ENCODE measurements around the gene METTL16.
"Not testable (repeated sequence)": the region's sequence is repeated elsewhere in the genome, so short reads cannot be mapped to it uniquely, and the experiment has no call there.

Gene METTL16

GRCh38 chr17:2502871-2503580, 8.7 kb downstream of the METTL16 start:
- TF ChIP-seq, protein P1, sequence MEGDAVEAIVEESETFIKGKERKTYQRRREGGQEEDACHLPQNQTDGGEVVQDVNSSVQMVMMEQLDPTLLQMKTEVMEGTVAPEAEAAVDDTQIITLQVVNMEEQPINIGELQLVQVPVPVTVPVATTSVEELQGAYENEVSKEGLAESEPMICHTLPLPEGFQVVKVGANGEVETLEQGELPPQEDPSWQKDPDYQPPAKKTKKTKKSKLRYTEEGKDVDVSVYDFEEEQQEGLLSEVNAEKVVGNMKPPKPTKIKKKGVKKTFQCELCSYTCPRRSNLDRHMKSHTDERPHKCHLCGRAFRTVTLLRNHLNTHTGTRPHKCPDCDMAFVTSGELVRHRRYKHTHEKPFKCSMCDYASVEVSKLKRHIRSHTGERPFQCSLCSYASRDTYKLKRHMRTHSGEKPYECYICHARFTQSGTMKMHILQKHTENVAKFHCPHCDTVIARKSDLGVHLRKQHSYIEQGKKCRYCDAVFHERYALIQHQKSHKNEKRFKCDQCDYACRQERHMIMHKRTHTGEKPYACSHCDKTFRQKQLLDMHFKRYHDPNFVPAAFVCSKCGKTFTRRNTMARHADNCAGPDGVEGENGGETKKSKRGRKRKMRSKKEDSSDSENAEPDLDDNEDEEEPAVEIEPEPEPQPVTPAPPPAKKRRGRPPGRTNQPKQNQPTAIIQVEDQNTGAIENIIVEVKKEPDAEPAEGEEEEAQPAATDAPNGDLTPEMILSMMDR (IDR thresholded peaks at IDR 0.05; ENCODE audit: low read depth, low read length, missing control alignments): no peak
- no peak for DNase-seq (ENCODE audit: low read depth)
- H3K4me3 ChIP-seq (ENCODE audit: low read depth, low read length): no peak overlapping the region
- in situ Hi-C loops (cut with HindIII; ENCODE audit: low sequenced_read_pairs): no loop called here

DNA sequence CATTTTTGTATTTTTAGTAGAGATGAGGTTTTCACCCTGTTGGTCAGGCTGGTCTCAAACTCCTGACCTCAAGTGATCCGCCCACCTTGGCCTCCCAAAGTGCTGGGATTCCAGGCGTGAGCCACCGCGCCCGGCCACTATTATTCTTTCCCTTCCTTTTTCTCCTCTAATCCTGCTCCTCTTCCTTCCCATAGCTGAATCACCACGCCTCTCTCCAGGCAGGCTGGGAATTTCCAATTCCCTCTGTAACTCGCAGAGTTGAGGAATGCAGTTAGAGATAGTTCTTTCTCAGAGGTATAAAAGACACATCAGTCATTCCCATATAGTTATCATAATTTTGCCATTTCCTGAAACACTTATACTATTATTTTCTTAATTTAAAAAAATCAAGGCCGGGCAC, 11.2 kb downstream of the METTL16 start:
- no peak overlapping the region for H3K4me3 ChIP-seq (ENCODE audit: low read depth, low read length)
- TF ChIP-seq, protein P1 (IDR thresholded peaks at IDR 0.05; ENCODE audit: low read depth, low read length, missing control alignments): no peak
- in situ Hi-C loops (cut with HindIII; ENCODE audit: low sequenced_read_pairs): no loop called here
- no peak for DNase-seq (ENCODE audit: low read depth)

DNA sequence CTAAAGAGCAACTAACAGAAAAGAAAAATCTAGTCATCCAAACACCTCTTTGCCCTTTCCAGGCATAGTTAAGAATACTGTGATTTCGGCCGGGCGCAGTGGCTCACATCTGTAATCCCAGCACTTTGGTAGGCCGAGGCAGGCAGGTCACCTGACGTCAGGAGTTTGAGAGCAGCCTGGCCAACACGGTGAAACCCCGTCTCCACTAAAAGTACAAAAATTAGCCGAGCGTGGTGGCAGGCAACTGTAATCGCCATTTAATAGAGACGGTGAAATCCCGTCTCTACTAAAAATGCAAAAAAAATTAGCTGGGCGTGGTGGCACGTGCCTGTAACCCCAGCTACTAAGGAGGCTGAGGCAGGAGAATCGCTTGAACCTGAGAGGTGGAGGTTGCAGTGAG, 22.4 kb downstream of the METTL16 start:
- DNase-seq (ENCODE audit: low read depth); H3K4me3 ChIP-seq (ENCODE audit: low read depth, low read length): not testable (repeated sequence)
- in situ Hi-C loops (cut with HindIII; ENCODE audit: low sequenced_read_pairs): loop anchor here (10.0 to 25.0 kb wide), 2 partner anchors 74 to 123 kb away; no protein-coding TSS in a partner anchor

- no peak for DNase-seq (ENCODE audit: low read depth)
- TF ChIP-seq, protein P1 (IDR thresholded peaks at IDR 0.05; ENCODE audit: low read depth, low read length, missing control alignments): no peak
- no peak overlapping the region for H3K4me3 ChIP-seq (ENCODE audit: low read depth, low read length)
- in situ Hi-C loops (cut with HindIII; ENCODE audit: low sequenced_read_pairs): loop anchor here (10.0 to 25.0 kb wide), 2 partner anchors 73 to 125 kb away; no protein-coding TSS in a partner anchor
These were observed 24.4 kb downstream of the METTL16 start for GRCh38 chr17:2487306-2487705.

GRCh38 chr17:2486709-2487108, 25.0 kb downstream of the METTL16 start:
- H3K4me3 ChIP-seq (ENCODE audit: low read depth, low read length); DNase-seq (ENCODE audit: low read depth): not testable (repeated sequence)
- in situ Hi-C loops (cut with HindIII; ENCODE audit: low sequenced_read_pairs): loop anchor here (10.0 to 25.0 kb wide), 2 partner anchors 72 to 126 kb away; no protein-coding TSS in a partner anchor

DNA sequence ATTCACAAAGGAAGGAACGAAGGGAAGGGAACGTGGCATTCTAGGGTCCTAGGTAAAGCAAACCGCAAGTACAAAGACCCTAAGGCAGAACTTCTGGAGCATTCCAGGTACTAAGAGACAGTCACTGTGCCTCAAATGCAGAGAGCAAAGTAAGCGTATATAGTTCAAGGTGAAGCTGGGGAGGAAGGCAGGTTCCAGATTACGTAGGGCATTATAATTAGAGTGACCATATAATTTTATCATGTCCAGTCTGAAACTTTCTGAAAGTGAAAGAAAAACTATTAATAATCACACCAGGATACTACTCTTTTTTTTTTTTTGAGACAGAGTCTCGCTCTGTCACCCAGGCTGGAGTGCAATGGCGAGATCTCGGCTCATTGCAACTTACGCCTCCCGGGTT, 25.7 kb downstream of the METTL16 start:
- in situ Hi-C loops (cut with HindIII; ENCODE audit: low sequenced_read_pairs): loop anchor here (10.0 to 25.0 kb wide), 2 partner anchors 71 to 126 kb away; no protein-coding TSS in a partner anchor

DNA sequence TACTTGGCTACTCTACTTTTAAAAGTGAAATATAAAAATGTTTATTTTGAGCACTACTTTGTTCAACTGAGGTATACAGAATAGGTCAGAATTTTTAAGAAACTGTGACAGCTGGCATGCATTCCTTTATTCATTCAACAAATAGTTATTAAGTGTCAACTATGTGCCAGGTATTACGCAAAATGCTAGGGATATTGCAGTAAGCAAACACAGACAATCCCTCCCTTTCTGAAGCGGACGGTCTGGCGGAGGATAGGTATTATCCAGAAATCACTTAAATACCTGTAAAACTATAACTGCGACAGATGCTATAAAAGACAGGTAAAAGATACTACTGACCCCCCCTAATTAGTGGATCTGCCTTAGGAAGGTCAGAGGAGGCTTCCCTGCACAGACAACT, 26.1 kb downstream of the METTL16 start:
- H3K4me3 ChIP-seq (ENCODE audit: low read depth, low read length): no peak overlapping the region
- TF ChIP-seq, protein P1 (IDR thresholded peaks at IDR 0.05; ENCODE audit: low read depth, low read length, missing control alignments): no peak
- no peak for DNase-seq (ENCODE audit: low read depth)
- in situ Hi-C loops (cut with HindIII; ENCODE audit: low sequenced_read_pairs): loop anchor here (10.0 to 25.0 kb wide), 2 partner anchors 71 to 127 kb away; no protein-coding TSS in a partner anchor

More for the DNA sequence above, 25.7 kb downstream of the METTL16 start:
- TF ChIP-seq, protein P1 (IDR thresholded peaks at IDR 0.05; ENCODE audit: low read depth, low read length, missing control alignments): no peak
- no peak for DNase-seq (ENCODE audit: low read depth)
- H3K4me3 ChIP-seq (ENCODE audit: low read depth, low read length): no peak overlapping the region
